Measurements from ENCODE around the gene IQCH.

IQCH gene

GRCh38 chr15:67254238-67255175 lies at the start of gene IQCH, which contains the start of gene AAGAB:
Gene IQCH, plus strand, starts transcription at chr15:67254786. Its CDS starts 111 bp downstream, at chr15:67254897.
Gene AAGAB, minus strand, starts transcription at chr15:67254661. Its CDS starts 30 bp downstream, at chr15:67254631.
- H3K4me3 ChIP-seq (replicated peaks; ENCODE audit: low read depth, low read length) = peak within 1 kb of the TSS; percentile 84
- no peak for TF ChIP-seq CTCF (IDR thresholded peaks at IDR 0.05; ENCODE audit: insufficient read depth, low read length, poor library complexity, severe bottlenecking)
- H3K36me3 ChIP-seq (ENCODE audit: control insufficient read depth, insufficient read depth, low read length) = no peaks in the 10 kb centered on the region
- peak; percentile 99 for DNase-seq (ENCODE audit: extremely low read depth, insufficient read length)
- H3K27me3 ChIP-seq (replicated peaks; ENCODE audit: control insufficient read depth, insufficient read depth, low read length) = no peaks in the 10 kb centered on the region; the same call in 1 of the 2 replicates

GRCh38 chr15:67207555-67208207 lies 46.9 kb upstream of the IQCH start:
- Histone ChIP-seq H3K36me3 (ENCODE audit: control insufficient read depth, insufficient read depth, low read length) (no peaks in the 10 kb centered on the region; the same call in 1 of the 2 replicates), H3K4me3 (replicated peaks; ENCODE audit: low read depth, low read length) (no peak overlapping the region), H3K27me3 (replicated peaks; ENCODE audit: control insufficient read depth, insufficient read depth, low read length) (no peaks in the 10 kb centered on the region)
- no peak for DNase-seq (ENCODE audit: extremely low read depth, insufficient read length)
- no peak for TF ChIP-seq CTCF (IDR thresholded peaks at IDR 0.05; ENCODE audit: insufficient read depth, low read length, poor library complexity, severe bottlenecking)

- no peak for DNase-seq (ENCODE audit: extremely low read depth, insufficient read length)
- TF ChIP-seq CTCF (IDR thresholded peaks at IDR 0.05; ENCODE audit: insufficient read depth, low read length, poor library complexity, severe bottlenecking) = no peak
- H3K36me3 ChIP-seq (ENCODE audit: control insufficient read depth, insufficient read depth, low read length) = no peaks in the 10 kb centered on the region; the same call in 1 of the 2 replicates
- H3K27me3 ChIP-seq (replicated peaks; ENCODE audit: control insufficient read depth, insufficient read depth, low read length) = no peaks in the 10 kb centered on the region
- H3K4me3 ChIP-seq (replicated peaks; ENCODE audit: low read depth, low read length) = no peak overlapping the region
Observed at GRCh38 chr15:67208396-67208795, 46.2 kb upstream of the IQCH start.

GRCh38 chr15:67210555-67211168 lies 43.9 kb upstream of the IQCH start:
- no peak for TF ChIP-seq CTCF (IDR thresholded peaks at IDR 0.05; ENCODE audit: insufficient read depth, low read length, poor library complexity, severe bottlenecking)
- no peak overlapping the region for H3K4me3 ChIP-seq (replicated peaks; ENCODE audit: low read depth, low read length)
- no peaks in the 10 kb centered on the region; the same call in 1 of the 2 replicates for H3K36me3 ChIP-seq (ENCODE audit: control insufficient read depth, insufficient read depth, low read length)
- DNase-seq (ENCODE audit: extremely low read depth, insufficient read length) = no peak
- no peaks in the 10 kb centered on the region for H3K27me3 ChIP-seq (replicated peaks; ENCODE audit: control insufficient read depth, insufficient read depth, low read length)

- Histone ChIP-seq H3K4me3 (replicated peaks; ENCODE audit: low read depth, low read length) (no peak overlapping the region), H3K36me3 (ENCODE audit: control insufficient read depth, insufficient read depth, low read length) (no peaks in the 10 kb centered on the region; the same call in 1 of the 2 replicates), H3K27me3 (replicated peaks; ENCODE audit: control insufficient read depth, insufficient read depth, low read length) (no peaks in the 10 kb centered on the region)
- DNase-seq (ENCODE audit: extremely low read depth, insufficient read length) = no peak
- no peak for TF ChIP-seq CTCF (IDR thresholded peaks at IDR 0.05; ENCODE audit: insufficient read depth, low read length, poor library complexity, severe bottlenecking)
Observed at GRCh38 chr15:67212684-67213367, 41.8 kb upstream of the IQCH start.
